Endothelial cell of umbilical vein (primary cell): ENCODE data around the gene C5orf58. TPM values are rescaled to one million over a fixed set of nuclear protein-coding genes. Genes with fewer than 3 reads are reported as not detected.

Source experiments
- BruUV-seq: library from RNA; stranded (reverse); fragments of 400-500 nt; replicated peaks from 2 replicates; lab custom pipeline; 2021; lab: Mats Ljungman, UMichigan
- CTCF ChIA-PET: fragments of 300-600, 350-600 bp; sonication (Branson Sonifier 250); formaldehyde crosslinking; loops from one replicate; lab custom pipeline; 2021; ENCODE audit warnings: antibody characterized with exemption, inconsistent platforms; lab: Charles Lee
- POLR2A ChIA-PET: fragments of 300-600, 350-600 bp; sonication (Branson Sonifier 250); formaldehyde crosslinking; loops from one replicate; lab custom pipeline; 2021; ENCODE audit warnings: antibody characterized with exemption, inconsistent platforms; lab: Charles Lee
- DNase-seq: peaks from one replicate; pipeline ENCODE4 v3.0.0-alpha.2; 2011; ENCODE audit warnings: low read depth, low spot score
- FAIRE-seq: peaks from 2 replicates; lab custom pipeline; 2011; peaks lifted over from hg19 to GRCh38; lab: Jason Lieb, UNC
- H2AFZ ChIP-seq: 2 replicates; pipeline ENCODE4 v1.6.0; 2012; ENCODE audit warnings: low read depth, low read length, control low read depth, inconsistent platforms
- H3K27ac ChIP-seq: 2 replicates; pipeline ENCODE4 v1.5.1; 2011; ENCODE audit warnings: low read depth, mild to moderate bottlenecking, control low read depth, low read length, moderate library complexity; ENCODE audit not compliant: insufficient read depth
- H3K27me3 ChIP-seq, 2 experiments: 2 replicates each; pipeline versions ENCODE4 v1.6.0 to v1.6.1; 2011; ENCODE audit warnings: low read length in 2 of 2, mixed read lengths in 1 of 2; ENCODE audit not compliant: control insufficient read depth in 2 of 2, insufficient read depth in 2 of 2
- H3K36me3 ChIP-seq, 2 experiments: 2 replicates in 1 of 2; 3 replicates in 1 of 2; pipeline ENCODE4 v1.5.1; 2011; ENCODE audit warnings: low read length in 2 of 2, mild to moderate bottlenecking in 1 of 2, moderate library complexity in 1 of 2; ENCODE audit not compliant: control insufficient read depth in 2 of 2, insufficient read depth in 2 of 2; ENCODE audit errors: extremely low read depth in 1 of 2
- H3K4me1 ChIP-seq: 3 replicates; pipeline ENCODE4 v1.5.1; 2011; ENCODE audit warnings: mild to moderate bottlenecking, low read length; ENCODE audit not compliant: control insufficient read depth, insufficient read depth; ENCODE audit errors: extremely low read depth
- H3K4me2 ChIP-seq: 2 replicates; pipeline ENCODE4 v1.6.1; 2011; ENCODE audit warnings: low read length, control low read depth, mixed read lengths; ENCODE audit not compliant: insufficient read depth
- H3K4me3 ChIP-seq, 3 experiments: fragments of 200-600 bp in 1 of 3; sonication (generic), shearing (Covaris generic) in 1 of 3; replicated peaks in 1 of 3; 2 replicates each; pipeline ENCODE4 v1.5.1; 2011 to 2016; ENCODE audit warnings: control low read depth in 3 of 3, low read length in 3 of 3, mild to moderate bottlenecking in 2 of 3, inconsistent platforms in 1 of 3, low read depth in 1 of 3, moderate library complexity in 1 of 3; ENCODE audit not compliant: insufficient read depth in 1 of 3
- H3K79me2 ChIP-seq: 2 replicates; pipeline ENCODE4 v1.6.0; 2012; ENCODE audit warnings: low read length, inconsistent platforms; ENCODE audit not compliant: control insufficient read depth, insufficient read depth
- H3K9ac ChIP-seq: replicated peaks from 2 replicates; pipeline ENCODE3; 2011; ENCODE audit warnings: low read length, control low read depth; ENCODE audit not compliant: insufficient read depth; ENCODE audit errors: extremely low read depth
- H3K9me1 ChIP-seq: replicated peaks from 3 replicates; pipeline ENCODE4 v1.6.0; 2011; ENCODE audit warnings: mild to moderate bottlenecking, low read length; ENCODE audit not compliant: control insufficient read depth, insufficient read depth; ENCODE audit errors: extremely low read depth
- H3K9me3 ChIP-seq: replicated peaks from 2 replicates; pipeline ENCODE4 v1.5.1; 2012; ENCODE audit warnings: low read length, inconsistent platforms; ENCODE audit not compliant: control insufficient read depth, insufficient read depth
- H4K20me1 ChIP-seq: replicated peaks from 2 replicates; pipeline ENCODE3; 2011; ENCODE audit warnings: mild to moderate bottlenecking, low read length; ENCODE audit not compliant: control insufficient read depth, insufficient read depth; ENCODE audit errors: extremely low read depth
- EZH2 ChIP-seq: IDR thresholded peaks from 2 replicates; pipeline ENCODE4 v1.6.1; 2012; ENCODE audit warnings: borderline replicate concordance, low read depth, mild to moderate bottlenecking, moderate library complexity, low read length, inconsistent platforms; ENCODE audit not compliant: severe bottlenecking
- FOS ChIP-seq: IDR thresholded peaks from 2 replicates; pipeline ENCODE4 v1.6.1; 2011; ENCODE audit warnings: mild to moderate bottlenecking, low read length, moderate library complexity, borderline replicate concordance; ENCODE audit not compliant: insufficient read depth
- GATA2 ChIP-seq: IDR thresholded peaks from 2 replicates; pipeline ENCODE4 v1.7.0; 2011; ENCODE audit warnings: low read depth, mild to moderate bottlenecking, moderate library complexity, mixed read lengths, low read length; ENCODE audit not compliant: insufficient read length, insufficient read depth
- JUN ChIP-seq: IDR thresholded peaks from 2 replicates; pipeline ENCODE4 v1.6.1; 2011; ENCODE audit warnings: borderline replicate concordance, low read depth; ENCODE audit not compliant: insufficient read length, insufficient read depth
- MAX ChIP-seq: IDR thresholded peaks from 2 replicates; pipeline ENCODE4 v1.6.1; 2011; ENCODE audit not compliant: insufficient read depth, insufficient read length
- MYC ChIP-seq: IDR thresholded peaks from one replicate; pipeline ENCODE4 v1.6.1; 2011; ENCODE audit warnings: mild to moderate bottlenecking, low read depth, low read length
- POLR2A ChIP-seq: IDR thresholded peaks from 2 replicates; pipeline ENCODE4 v1.6.1; 2012; ENCODE audit warnings: low read depth, mild to moderate bottlenecking, control low read depth, low read length
- POLR2AphosphoS5 ChIP-seq: IDR thresholded peaks from 2 replicates; pipeline ENCODE4 v1.6.1; 2012; ENCODE audit warnings: low read depth, mild to moderate bottlenecking, control low read depth, low read length, moderate library complexity; ENCODE audit not compliant: insufficient read depth
- dilution Hi-C: fragments of 300-500 bp; cut with MboI; formaldehyde crosslinking; loops from one replicate; pipeline ENCODE4 v1.15.0; 2019; ENCODE audit warnings: low sequenced_read_pairs; ENCODE audit not compliant: extremely low pct_ligation_motif_present
- intact Hi-C: fragments of 100-400 bp; cut with micrococcal nuclease; formaldehyde crosslinking; loops from one replicate; pipeline ENCODE4 v1.10.0; 2022
- polyA plus RNA-seq, 4 experiments: library from polyadenylated mRNA; depleted of rRNA in 3 of 4; stranded (reverse) in 3 of 4; unstranded in 1 of 4; fragments of >200 nt; gene quantifications; 2 replicates each; pipeline versions ENCODE4 v1.2.1 to v1.2.3, GENCODE V29; 2011 to 2012; ENCODE audit warnings: missing spikeins in 1 of 4
- total RNA-seq: library from RNA; stranded (reverse); gene quantifications from 2 replicates; pipeline ENCODE4 v1.2.3, GENCODE V29; 2021
- TF ChIP-seq, protein P1 (sequence below), 2 donors: IDR thresholded peaks; 1 replicate in 1 of 2; 2 replicates in 1 of 2; pipeline ENCODE4 v1.5.1; 2011; ENCODE audit warnings: low read length in 2 of 2, mild to moderate bottlenecking in 2 of 2, moderate library complexity in 2 of 2, control low read depth in 1 of 2, inconsistent platforms in 1 of 2, low read depth in 1 of 2; ENCODE audit not compliant: insufficient read depth in 1 of 2; ENCODE audit errors: extremely low read depth in 1 of 2

Gene C5orf58
- total and polyA plus RNA-seq, 2 donors (not counting 3 experiments of a cell fraction or from before 2014, with no cell fraction given), result not detected

DNA sequence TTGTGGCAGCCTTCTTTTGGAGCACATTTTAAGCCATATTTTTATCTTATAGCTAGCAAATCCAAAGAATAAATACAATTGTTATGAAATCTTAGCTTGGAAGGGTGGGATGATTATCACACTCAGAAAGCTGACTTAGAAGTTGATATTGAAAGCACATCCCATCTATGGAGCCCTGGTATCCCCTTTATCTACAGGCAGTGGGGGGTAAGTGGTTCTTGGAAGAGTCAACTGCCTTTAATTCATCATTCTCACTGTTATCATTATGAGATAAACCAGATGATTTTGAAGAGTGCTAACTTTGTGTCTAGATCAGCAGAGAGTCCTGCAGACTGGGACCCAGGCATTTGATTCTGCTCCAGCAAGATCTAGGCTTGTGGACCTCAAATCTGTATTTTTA is 61.8 kb downstream of the C5orf58 start:
- no peak overlapping the region for H3K4me3 ChIP-seq
- H3K36me3 ChIP-seq, result no peaks in the 10 kb centered on the region
- no peak overlapping the region for H3K27ac ChIP-seq
- ChIA-PET POLR2A (no interaction called here), CTCF (no interaction called here)
- FAIRE-seq (no peak), DNase-seq (no peak)
- peaks cover 3 to 5% of the 10 kb centered on the region in 2 experiments for H3K27me3 ChIP-seq
- no peaks in the 10 kb centered on the region for H3K4me1 ChIP-seq
- no peak overlapping the region for H2AFZ ChIP-seq
- no peak for TF ChIP-seq FOS
- TF ChIP-seq POLR2AphosphoS5, result no peak
- no peak for TF ChIP-seq MYC
- TF ChIP-seq POLR2A, result no peak
- TF ChIP-seq GATA2, result no peak
- TF ChIP-seq MAX, result no peak
- no peak for TF ChIP-seq EZH2
- TF ChIP-seq, protein P1, sequence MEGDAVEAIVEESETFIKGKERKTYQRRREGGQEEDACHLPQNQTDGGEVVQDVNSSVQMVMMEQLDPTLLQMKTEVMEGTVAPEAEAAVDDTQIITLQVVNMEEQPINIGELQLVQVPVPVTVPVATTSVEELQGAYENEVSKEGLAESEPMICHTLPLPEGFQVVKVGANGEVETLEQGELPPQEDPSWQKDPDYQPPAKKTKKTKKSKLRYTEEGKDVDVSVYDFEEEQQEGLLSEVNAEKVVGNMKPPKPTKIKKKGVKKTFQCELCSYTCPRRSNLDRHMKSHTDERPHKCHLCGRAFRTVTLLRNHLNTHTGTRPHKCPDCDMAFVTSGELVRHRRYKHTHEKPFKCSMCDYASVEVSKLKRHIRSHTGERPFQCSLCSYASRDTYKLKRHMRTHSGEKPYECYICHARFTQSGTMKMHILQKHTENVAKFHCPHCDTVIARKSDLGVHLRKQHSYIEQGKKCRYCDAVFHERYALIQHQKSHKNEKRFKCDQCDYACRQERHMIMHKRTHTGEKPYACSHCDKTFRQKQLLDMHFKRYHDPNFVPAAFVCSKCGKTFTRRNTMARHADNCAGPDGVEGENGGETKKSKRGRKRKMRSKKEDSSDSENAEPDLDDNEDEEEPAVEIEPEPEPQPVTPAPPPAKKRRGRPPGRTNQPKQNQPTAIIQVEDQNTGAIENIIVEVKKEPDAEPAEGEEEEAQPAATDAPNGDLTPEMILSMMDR (IDR thresholded peaks at IDR 0.05; ENCODE audit: extremely low read depth in 1 of 2, insufficient read depth in 1 of 2, low read depth in 1 of 2, low read length in 2 of 2), result no peak
- TF ChIP-seq JUN, result no peak
- dilution Hi-C loops (no loop called here), intact Hi-C loops (no loop called here)
- H3K79me2 ChIP-seq, result no peaks in the 10 kb centered on the region
- H3K9me1 ChIP-seq, result no peaks in the 10 kb centered on the region
- no peak overlapping the region for H3K9ac ChIP-seq
- BruUV-seq, result no TSS peak
- no peaks in the 10 kb centered on the region for H4K20me1 ChIP-seq
- no peak overlapping the region for H3K4me2 ChIP-seq
- no peaks in the 10 kb centered on the region for H3K9me3 ChIP-seq

Other genes starting within 250 kb of the C5orf58 start
- not detected in 2 replicates for gene FOXI1, start 127.1 kb upstream of the C5orf58 start, total RNA-seq
- not detected in 2 replicates for gene FOXI1, start 127.1 kb upstream of the C5orf58 start, polyA plus RNA-seq
- not detected in 2 replicates for gene LCP2, start 64.8 kb downstream of the C5orf58 start, total RNA-seq
- gene LCP2, start 64.8 kb downstream of the C5orf58 start, polyA plus RNA-seq, result not detected in 2 replicates
- gene KCNMB1, start 156.4 kb downstream of the C5orf58 start, total RNA-seq, result 0.29 TPM in 1 of 2 replicates, not detected in the other
- gene KCNMB1, start 156.4 kb downstream of the C5orf58 start, polyA plus RNA-seq, result 0.15 and 0.19 TPM in 2 replicates